Ascending aorta (tissue), 2 donors: ENCODE results near the gene PCDHGA4. TPM values are rescaled to one million over a fixed set of nuclear protein-coding genes. Genes with fewer than 3 reads are reported as not detected.

Experiments used
- DNase-seq, 2 donors: peaks; one replicate each; pipeline ENCODE4 v3.0.0-alpha.2; 2019; ENCODE audit warnings: low spot score in 2 of 2
- H3K27ac ChIP-seq, 2 donors: fragments of 200-600 bp; sonication (generic); one replicate each; pipeline ENCODE4 v1.5.1; 2016 to 2017; ENCODE audit warnings: mild to moderate bottlenecking in 1 of 2
- H3K27me3 ChIP-seq: fragments of 200-600 bp; sonication (generic); one replicate; pipeline ENCODE4 v1.5.1; 2017
- H3K36me3 ChIP-seq, 2 donors: fragments of 200-600 bp; sonication (generic); one replicate each; pipeline ENCODE4 v1.5.1; 2016
- H3K4me1 ChIP-seq, 2 donors: fragments of 200-600 bp; sonication (generic); one replicate each; pipeline ENCODE4 v1.5.1; 2016 to 2017; ENCODE audit warnings: mild to moderate bottlenecking in 1 of 2
- H3K4me3 ChIP-seq, 2 donors: fragments of 200-600 bp; sonication (generic); one replicate each; pipeline ENCODE4 v1.5.1; 2016 to 2017; ENCODE audit warnings: mild to moderate bottlenecking in 1 of 2
- H3K9me3 ChIP-seq, 2 donors: fragments of 200-600 bp; sonication (generic); one replicate each; pipeline ENCODE4 v1.5.1; 2016
- intact Hi-C: fragments of 100-400 bp; cut with DNase I; formaldehyde crosslinking; loops from one replicate; pipeline ENCODE4 v1.15.1; 2023
- total RNA-seq: library from RNA; depleted of rRNA; stranded (reverse); fragments of >200 nt; gene quantifications from one replicate; pipeline ENCODE4 v1.1.0, GENCODE V29; 2016
- TF ChIP-seq, protein P1 (sequence below), 3 experiments: fragments of 200-600 bp in 2 of 3; fragments of 450-650 bp in 1 of 3; sonication (generic) in 2 of 3; IDR thresholded peaks; one replicate each; pipeline ENCODE4 v1.5.1; 2016 to 2019; ENCODE audit warnings: antibody characterized with exemption in 3 of 3, mild to moderate bottlenecking in 1 of 3, moderate library complexity in 1 of 3

The PCDHGA4 gene
- total RNA-seq, 1 donor from 2014 or later: 4.3 TPM

GRCh38 chr5:141356133-141356532 lies 1.3 kb downstream of the PCDHGA4 start:
- Histone ChIP-seq H3K36me3 (peaks cover 0 to 4% of the 10 kb centered on the region in 2 donors), H3K4me1 (no peaks in the 10 kb centered on the region), H3K4me3 (no peak overlapping the region), H3K27me3 (no peaks in the 10 kb centered on the region), H3K9me3 (peaks cover 81 to 99% of the 10 kb centered on the region in 2 donors), H3K27ac (no peak overlapping the region)
- TF ChIP-seq, protein P1, sequence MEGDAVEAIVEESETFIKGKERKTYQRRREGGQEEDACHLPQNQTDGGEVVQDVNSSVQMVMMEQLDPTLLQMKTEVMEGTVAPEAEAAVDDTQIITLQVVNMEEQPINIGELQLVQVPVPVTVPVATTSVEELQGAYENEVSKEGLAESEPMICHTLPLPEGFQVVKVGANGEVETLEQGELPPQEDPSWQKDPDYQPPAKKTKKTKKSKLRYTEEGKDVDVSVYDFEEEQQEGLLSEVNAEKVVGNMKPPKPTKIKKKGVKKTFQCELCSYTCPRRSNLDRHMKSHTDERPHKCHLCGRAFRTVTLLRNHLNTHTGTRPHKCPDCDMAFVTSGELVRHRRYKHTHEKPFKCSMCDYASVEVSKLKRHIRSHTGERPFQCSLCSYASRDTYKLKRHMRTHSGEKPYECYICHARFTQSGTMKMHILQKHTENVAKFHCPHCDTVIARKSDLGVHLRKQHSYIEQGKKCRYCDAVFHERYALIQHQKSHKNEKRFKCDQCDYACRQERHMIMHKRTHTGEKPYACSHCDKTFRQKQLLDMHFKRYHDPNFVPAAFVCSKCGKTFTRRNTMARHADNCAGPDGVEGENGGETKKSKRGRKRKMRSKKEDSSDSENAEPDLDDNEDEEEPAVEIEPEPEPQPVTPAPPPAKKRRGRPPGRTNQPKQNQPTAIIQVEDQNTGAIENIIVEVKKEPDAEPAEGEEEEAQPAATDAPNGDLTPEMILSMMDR (IDR thresholded peaks at IDR 0.05): no peak
- DNase-seq: no peak
- intact Hi-C loops: no loop called here

GRCh38 chr5:141356950-141357349 lies 2.1 kb downstream of the PCDHGA4 start:
- H3K27me3 ChIP-seq: no peaks in the 10 kb centered on the region
- H3K27ac ChIP-seq: no peak overlapping the region
- TF ChIP-seq, protein P1 (IDR thresholded peaks at IDR 0.05): no peak
- intact Hi-C loops: no loop called here
- peaks cover 82 to 97% of the 10 kb centered on the region in 2 donors for H3K9me3 ChIP-seq
- no peak for DNase-seq
- H3K4me3 ChIP-seq: no peak overlapping the region
- H3K36me3 ChIP-seq: peaks cover 0 to 4% of the 10 kb centered on the region in 2 donors
- no peaks in the 10 kb centered on the region for H3K4me1 ChIP-seq

DNA sequence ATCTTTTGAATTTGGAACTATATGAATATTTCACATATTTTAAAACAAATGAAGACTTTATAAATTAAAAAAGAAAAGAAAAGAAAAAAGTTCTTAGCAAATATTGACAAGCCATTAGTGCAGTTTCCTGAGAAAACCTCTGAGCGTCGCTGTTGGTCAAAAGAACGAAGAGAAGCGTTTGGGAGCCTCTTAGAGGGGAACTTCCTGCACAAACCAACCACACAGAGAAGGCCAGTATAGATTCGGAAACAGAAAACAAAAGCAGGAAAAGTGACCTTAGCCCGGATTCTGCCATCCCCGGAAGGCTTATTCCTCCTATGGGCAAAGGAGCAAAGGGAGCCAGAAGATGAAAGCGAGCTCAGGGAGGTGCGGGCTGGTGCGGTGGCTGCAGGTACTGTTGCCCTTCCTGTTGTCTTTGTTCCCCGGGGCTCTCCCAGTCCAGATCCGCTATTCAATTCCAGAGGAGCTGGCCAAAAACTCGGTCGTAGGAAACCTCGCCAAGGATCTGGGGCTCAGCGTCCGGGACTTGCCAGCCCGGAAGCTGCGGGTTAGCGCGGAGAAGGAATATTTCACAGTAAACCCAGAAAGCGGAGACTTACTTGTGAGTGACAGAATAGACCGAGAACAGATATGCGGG lies 5.1 kb downstream of the PCDHGA4 start, which contains the start of gene PCDHGB2:
Gene PCDHGB2, plus strand, starts transcription at position 205 of the 637 bp plus-strand sequence. Its CDS starts 142 bp downstream, at position 347.
- Histone ChIP-seq H3K4me3 (peak within 1 kb of the TSS; percentile 18 to 25), H3K36me3 (peaks cover 0 to 3% of the 10 kb centered on the region in 2 donors), H3K4me1 (no peaks in the 10 kb centered on the region), H3K27ac (no peak within 1 kb of the TSS), H3K27me3 (no peaks in the 10 kb centered on the region), H3K9me3 (peaks cover 96 to 97% of the 10 kb centered on the region in 2 donors)
- TF ChIP-seq, protein P1 (IDR thresholded peaks at IDR 0.05): peak in 1 of 3 experiments; percentile 22
- intact Hi-C loops: no loop called here
- DNase-seq: no peak

DNA sequence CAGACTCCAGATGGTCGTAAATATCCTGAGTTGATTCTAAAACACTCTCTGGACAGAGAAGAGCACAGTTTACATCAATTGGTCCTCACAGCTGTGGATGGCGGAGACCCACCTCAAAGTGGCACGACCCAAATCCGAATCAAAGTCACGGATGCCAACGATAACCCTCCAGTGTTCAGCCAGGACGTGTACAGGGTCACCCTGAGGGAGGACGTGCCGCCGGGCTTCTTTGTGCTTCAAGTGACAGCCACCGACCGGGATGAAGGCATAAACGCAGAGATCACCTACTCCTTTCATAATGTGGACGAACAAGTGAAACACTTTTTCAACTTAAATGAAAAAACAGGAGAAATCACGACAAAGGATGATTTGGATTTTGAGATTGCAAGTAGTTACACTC lies 5.9 kb downstream of the PCDHGA4 start:
- Histone ChIP-seq H3K4me3 (peak overlapping the region in 1 of 2 donors; percentile 25), H3K27me3 (no peaks in the 10 kb centered on the region), H3K4me1 (no peaks in the 10 kb centered on the region), H3K27ac (no peak overlapping the region), H3K9me3 (peaks cover 96 to 97% of the 10 kb centered on the region in 2 donors), H3K36me3 (no peaks in the 10 kb centered on the region)
- intact Hi-C loops: no loop called here
- DNase-seq: no peak
- TF ChIP-seq, protein P1 (IDR thresholded peaks at IDR 0.05): no peak

GRCh38 chr5:141362719-141363118 lies 7.9 kb downstream of the PCDHGA4 start:
- intact Hi-C loops: no loop called here
- TF ChIP-seq, protein P1 (IDR thresholded peaks at IDR 0.05): no peak

More at GRCh38 chr5:141362719-141363118, 7.9 kb downstream of the PCDHGA4 start:
- Histone ChIP-seq H3K9me3 (peaks cover 97 to 98% of the 10 kb centered on the region in 2 donors), H3K4me1 (no peaks in the 10 kb centered on the region), H3K27ac (no peak overlapping the region), H3K4me3 (no peak overlapping the region), H3K27me3 (no peaks in the 10 kb centered on the region), H3K36me3 (no peaks in the 10 kb centered on the region)
- no peak for DNase-seq
